GM12875 (cell line): Measurements from ENCODE around the gene CST7.
"Not testable (repeated sequence)": the region's sequence is repeated elsewhere in the genome, so short reads cannot be mapped to it uniquely, and the experiment has no call there.

Source experiments
- H3K4me3 ChIP-seq: one replicate; pipeline ENCODE4 v1.5.1; 2011; ENCODE audit warnings: low read depth, low read length, control low read depth
- CTCF ChIP-seq: IDR thresholded peaks from 2 replicates; pipeline ENCODE4 v1.5.1; 2011; ENCODE audit warnings: low read depth, mild to moderate bottlenecking, control low read depth, inconsistent platforms, low read length, moderate library complexity, borderline replicate concordance; ENCODE audit not compliant: insufficient read depth

Gene CST7

DNA sequence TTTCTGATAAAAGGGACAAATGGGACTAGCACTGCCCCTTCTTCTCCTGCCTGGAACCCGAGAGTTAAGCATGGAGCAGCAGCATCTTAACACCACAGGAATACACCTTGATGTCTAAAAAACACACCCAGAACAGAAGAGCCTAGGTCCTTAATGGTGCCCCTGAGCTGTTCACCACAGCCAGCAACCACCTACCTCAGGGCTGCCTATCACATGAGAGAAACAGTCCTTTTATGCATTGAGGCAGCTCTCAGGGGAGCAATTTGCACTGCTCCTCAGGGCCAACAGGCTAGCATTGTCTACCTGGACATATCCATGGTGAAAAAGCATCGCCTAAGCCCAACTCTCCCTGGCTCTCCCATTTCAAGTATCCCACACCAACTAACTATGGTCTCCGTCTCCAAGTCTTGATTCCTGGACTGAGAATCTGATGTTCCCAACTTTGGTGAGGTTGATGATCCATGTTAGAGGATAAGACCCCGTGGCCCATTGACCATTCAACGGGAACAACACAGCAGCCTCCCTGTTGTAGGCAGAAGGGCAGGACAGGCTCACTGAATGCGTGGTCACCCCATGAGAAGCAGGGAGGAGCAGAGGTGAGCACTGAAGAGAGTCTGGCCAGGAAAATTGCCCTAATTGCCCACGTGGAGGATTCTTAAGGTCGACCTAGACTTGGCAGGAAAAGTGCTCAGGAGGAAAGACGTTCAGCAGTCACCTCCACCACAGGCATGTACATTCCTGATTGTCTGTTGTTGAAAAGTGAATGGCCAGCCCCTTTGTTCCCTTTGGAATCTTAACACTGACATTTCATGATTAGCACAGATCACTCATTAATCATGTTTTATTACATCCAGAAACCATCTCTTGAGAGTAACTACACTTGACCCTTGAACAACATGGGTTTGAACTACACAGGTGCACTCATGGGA is 47.6 kb downstream of the CST7 start:
- H3K4me3 ChIP-seq: no peak overlapping the region
- TF ChIP-seq CTCF: no peak

GRCh38 chr20:24998121-24998520 is 49.1 kb downstream of the CST7 start:
- H3K4me3 ChIP-seq: no peak overlapping the region
- no peak for TF ChIP-seq CTCF

GRCh38 chr20:24998631-24999445 is 49.8 kb downstream of the CST7 start:
- no peak overlapping the region for H3K4me3 ChIP-seq
- TF ChIP-seq CTCF: no peak

DNA sequence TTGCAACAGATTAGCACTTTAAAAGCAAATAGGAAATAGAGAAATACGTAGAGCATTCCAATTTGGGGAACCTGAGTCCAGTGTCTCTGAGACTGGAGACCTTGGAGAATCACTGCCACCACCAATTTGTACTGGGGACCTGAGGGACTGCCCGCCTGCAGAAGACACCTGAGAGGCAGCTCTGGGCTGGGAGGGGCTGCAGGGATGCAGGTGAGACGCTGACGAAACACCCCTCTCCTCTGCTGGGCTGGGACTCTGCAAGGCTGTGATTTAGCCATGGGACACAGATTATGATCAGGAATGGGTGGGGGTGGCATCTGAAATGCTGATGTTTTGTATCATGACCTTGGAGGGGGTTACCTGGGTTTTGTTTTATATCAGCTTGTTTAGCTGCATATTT is 50.5 kb downstream of the CST7 start:
- H3K4me3 ChIP-seq: no peak overlapping the region
- TF ChIP-seq CTCF: no peak

DNA sequence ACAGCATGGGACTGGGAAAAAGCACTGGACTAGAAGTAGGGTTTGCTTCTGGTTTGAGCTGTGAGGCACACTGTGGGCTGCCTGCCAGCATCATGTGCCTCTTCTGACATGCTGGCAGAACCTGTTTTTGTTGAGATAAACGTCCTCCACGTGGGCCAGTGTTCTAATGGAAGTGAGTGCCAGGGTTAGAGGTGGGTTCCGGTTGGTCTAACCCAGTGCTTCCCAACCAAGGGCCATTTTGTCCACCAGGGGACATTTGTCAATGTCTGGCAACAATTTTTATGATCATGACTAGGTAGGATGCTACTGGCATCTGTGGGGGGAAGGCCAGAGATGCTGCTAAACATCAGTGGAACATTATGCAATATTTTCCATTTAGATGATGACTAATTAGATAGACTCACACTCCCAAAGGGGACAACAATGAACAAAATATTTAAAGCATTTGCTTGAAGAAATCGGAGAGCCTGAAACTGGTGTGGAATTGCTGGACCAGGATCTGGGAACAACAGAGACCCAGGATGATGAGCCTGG is 51.3 kb downstream of the CST7 start:
- H3K4me3 ChIP-seq: no peak overlapping the region
- TF ChIP-seq CTCF: no peak

DNA sequence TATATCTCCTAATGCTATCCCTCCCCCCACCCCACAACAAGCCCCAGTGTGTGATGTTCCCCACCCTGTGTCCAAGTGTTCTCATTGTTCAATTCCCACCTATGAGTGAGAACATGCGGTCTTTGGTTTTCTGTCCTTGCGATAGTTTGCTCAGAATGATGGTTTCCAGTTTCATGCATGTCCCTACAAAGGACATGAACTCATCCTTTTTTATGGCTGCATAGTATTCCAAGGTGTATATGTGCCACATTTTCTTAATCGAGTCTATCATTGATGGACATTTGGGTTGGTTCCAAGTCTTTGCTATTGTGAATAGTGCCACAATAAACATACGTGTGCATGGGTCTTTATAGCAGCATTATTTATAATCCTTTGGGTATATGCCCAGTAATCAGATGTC is 52.3 kb downstream of the CST7 start:
- not testable (repeated sequence) for H3K4me3 ChIP-seq

GRCh38 chr20:25003002-25003401 is 53.9 kb downstream of the CST7 start:
- no peak for TF ChIP-seq CTCF
- H3K4me3 ChIP-seq: no peak overlapping the region
